Transverse colon (tissue), 4 donors: ENCODE results near the gene IRX6. TPM values are rescaled to one million over a fixed set of nuclear protein-coding genes. Genes with fewer than 3 reads are reported as not detected.

Experiments
- DNase-seq: peaks from one replicate; pipeline ENCODE4 v3.0.0-alpha.2; 2019
- H3K27ac ChIP-seq, 4 donors: fragments of 200-600 bp; sonication (generic); 2 replicates each; pipeline ENCODE4 v1.5.1; 2016 to 2018; ENCODE audit warnings: inconsistent platforms in 4 of 4
- H3K27me3 ChIP-seq: fragments of 200-600 bp; sonication (generic); 2 replicates; pipeline ENCODE4 v1.5.1; 2017; ENCODE audit warnings: inconsistent platforms
- H3K36me3 ChIP-seq, 4 donors: fragments of 200-600 bp; sonication (generic); 2 replicates each; pipeline ENCODE4 v1.5.1; 2017 to 2019; ENCODE audit warnings: inconsistent platforms in 4 of 4
- H3K4me1 ChIP-seq, 4 donors: fragments of 200-600 bp; sonication (generic); 2 replicates each; pipeline ENCODE4 v1.5.1; 2017 to 2020; ENCODE audit warnings: inconsistent platforms in 4 of 4
- H3K4me3 ChIP-seq, 4 donors: fragments of 200-600 bp; sonication (generic); 1 replicate in 1 of 4; 2 replicates in 3 of 4; pipeline versions ENCODE4 v1.5.1 to v1.6.1; 2017 to 2019; ENCODE audit warnings: inconsistent platforms in 4 of 4
- H3K9me3 ChIP-seq, 2 donors: fragments of 200-600 bp; sonication (generic); 2 replicates each; pipeline ENCODE4 v1.5.1; 2017 to 2019; ENCODE audit warnings: inconsistent platforms in 2 of 2
- EP300 ChIP-seq: sonication (generic); formaldehyde crosslinking; IDR thresholded peaks from one replicate; pipeline ENCODE4 v1.6.1; 2017; ENCODE audit warnings: antibody characterized with exemption, low read depth
- POLR2A ChIP-seq: fragments of 450-650 bp; IDR thresholded peaks from one replicate; pipeline ENCODE4 v1.6.1; 2016; ENCODE audit warnings: antibody characterized with exemption, mild to moderate bottlenecking, moderate library complexity
- POLR2AphosphoS5 ChIP-seq, 3 donors: sonication (generic); formaldehyde crosslinking; IDR thresholded peaks; one replicate each; pipeline ENCODE4 v1.6.1; 2016; ENCODE audit warnings: antibody characterized with exemption in 3 of 3
- WGBS, 2 donors: methylation state at CpG; one replicate each; pipeline ENCODE4 v1.1.5; 2018; ENCODE audit warnings: low coverage in 1 of 2; 5-methylcytosine and 5-hydroxymethylcytosine counted together
- in situ Hi-C, 4 donors: fragments of 200-750 bp; cut with MboI; loops; one replicate each; pipeline versions ENCODE4 v1.15.0 to v1.15.1; 2017; ENCODE audit warnings: low sequenced_read_pairs in 3 of 4, low pct_ligation_motif_present in 1 of 4, low pct_unique_long_range_greater_than_20kb in 1 of 4
- intact Hi-C: fragments of 100-400 bp; cut with DNase I; formaldehyde crosslinking; loops from one replicate; pipeline ENCODE4 v1.15.1; 2023; ENCODE audit warnings: low total_unique reads
- total RNA-seq, 4 donors: library from RNA; depleted of rRNA; stranded (reverse); fragments of >200 nt; gene quantifications; one replicate each; pipeline ENCODE4 v1.1.0, GENCODE V29; 2016
- TF ChIP-seq, protein P1 (sequence below), 5 experiments: fragments of 200-600 bp in 3 of 5; fragments of 450-650 bp in 2 of 5; sonication (generic) in 3 of 5; IDR thresholded peaks; 1 replicate in 2 of 5; 2 replicates in 3 of 5; pipeline ENCODE4 v1.5.1; 2016 to 2017; ENCODE audit warnings: antibody characterized with exemption in 5 of 5, inconsistent platforms in 3 of 5, mild to moderate bottlenecking in 2 of 5, moderate library complexity in 1 of 5

Gene IRX6
- total RNA-seq, 4 donors from 2014 or later, result 1.1 TPM; not detected in 3

DNA sequence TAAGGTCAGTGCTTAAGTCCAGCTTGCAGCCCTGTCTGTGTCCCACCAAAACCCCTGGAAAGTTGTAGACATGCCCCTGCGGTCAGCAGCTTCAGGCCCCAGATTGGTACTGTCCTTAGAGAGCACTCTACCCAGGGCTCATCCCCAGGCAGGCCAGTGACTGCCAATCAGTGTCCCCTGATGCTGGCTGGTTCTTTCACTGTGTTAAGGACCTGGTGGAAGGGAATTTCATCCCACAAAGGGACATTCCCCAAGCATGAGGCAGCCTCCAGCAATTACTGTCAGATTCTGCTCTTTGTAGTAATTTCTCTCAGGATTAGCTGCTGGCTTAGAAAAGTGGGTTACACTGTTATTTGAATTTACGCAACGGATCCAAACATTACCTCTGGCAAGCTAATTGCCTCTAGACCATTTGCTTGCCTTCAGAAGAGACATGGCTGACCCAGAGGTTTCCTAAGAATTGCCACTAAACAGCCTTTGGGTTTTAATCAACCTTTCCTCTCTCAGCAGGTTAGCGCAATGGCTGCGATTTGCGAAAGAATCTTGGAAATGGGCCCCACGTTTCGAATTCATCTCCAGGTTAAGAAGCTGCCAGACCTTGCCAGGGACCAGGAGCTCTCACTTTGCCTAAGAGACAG, 5.9 kb downstream of the IRX6 start:
- no peak overlapping the region for H3K27ac ChIP-seq
- H3K36me3 ChIP-seq, result no peaks in the 10 kb centered on the region
- H3K4me3 ChIP-seq, result no peak overlapping the region
- H3K9me3 ChIP-seq, result no peaks in the 10 kb centered on the region
- DNase-seq, result no peak
- 50 to 53% methylated on average over 2 to 8 of the region's 8 CpGs for WGBS, 2 donors
- no peaks in the 10 kb centered on the region for H3K4me1 ChIP-seq
- TF ChIP-seq POLR2AphosphoS5 (IDR thresholded peaks at IDR 0.05), result no peak
- no peak for TF ChIP-seq POLR2A
- no peak for TF ChIP-seq EP300
- TF ChIP-seq, protein P1, sequence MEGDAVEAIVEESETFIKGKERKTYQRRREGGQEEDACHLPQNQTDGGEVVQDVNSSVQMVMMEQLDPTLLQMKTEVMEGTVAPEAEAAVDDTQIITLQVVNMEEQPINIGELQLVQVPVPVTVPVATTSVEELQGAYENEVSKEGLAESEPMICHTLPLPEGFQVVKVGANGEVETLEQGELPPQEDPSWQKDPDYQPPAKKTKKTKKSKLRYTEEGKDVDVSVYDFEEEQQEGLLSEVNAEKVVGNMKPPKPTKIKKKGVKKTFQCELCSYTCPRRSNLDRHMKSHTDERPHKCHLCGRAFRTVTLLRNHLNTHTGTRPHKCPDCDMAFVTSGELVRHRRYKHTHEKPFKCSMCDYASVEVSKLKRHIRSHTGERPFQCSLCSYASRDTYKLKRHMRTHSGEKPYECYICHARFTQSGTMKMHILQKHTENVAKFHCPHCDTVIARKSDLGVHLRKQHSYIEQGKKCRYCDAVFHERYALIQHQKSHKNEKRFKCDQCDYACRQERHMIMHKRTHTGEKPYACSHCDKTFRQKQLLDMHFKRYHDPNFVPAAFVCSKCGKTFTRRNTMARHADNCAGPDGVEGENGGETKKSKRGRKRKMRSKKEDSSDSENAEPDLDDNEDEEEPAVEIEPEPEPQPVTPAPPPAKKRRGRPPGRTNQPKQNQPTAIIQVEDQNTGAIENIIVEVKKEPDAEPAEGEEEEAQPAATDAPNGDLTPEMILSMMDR (IDR thresholded peaks at IDR 0.05), result no peak
- intact Hi-C loops, result no loop called here
- peaks cover 81% of the 10 kb centered on the region for H3K27me3 ChIP-seq
- in situ Hi-C loops, result no loop called here

DNA sequence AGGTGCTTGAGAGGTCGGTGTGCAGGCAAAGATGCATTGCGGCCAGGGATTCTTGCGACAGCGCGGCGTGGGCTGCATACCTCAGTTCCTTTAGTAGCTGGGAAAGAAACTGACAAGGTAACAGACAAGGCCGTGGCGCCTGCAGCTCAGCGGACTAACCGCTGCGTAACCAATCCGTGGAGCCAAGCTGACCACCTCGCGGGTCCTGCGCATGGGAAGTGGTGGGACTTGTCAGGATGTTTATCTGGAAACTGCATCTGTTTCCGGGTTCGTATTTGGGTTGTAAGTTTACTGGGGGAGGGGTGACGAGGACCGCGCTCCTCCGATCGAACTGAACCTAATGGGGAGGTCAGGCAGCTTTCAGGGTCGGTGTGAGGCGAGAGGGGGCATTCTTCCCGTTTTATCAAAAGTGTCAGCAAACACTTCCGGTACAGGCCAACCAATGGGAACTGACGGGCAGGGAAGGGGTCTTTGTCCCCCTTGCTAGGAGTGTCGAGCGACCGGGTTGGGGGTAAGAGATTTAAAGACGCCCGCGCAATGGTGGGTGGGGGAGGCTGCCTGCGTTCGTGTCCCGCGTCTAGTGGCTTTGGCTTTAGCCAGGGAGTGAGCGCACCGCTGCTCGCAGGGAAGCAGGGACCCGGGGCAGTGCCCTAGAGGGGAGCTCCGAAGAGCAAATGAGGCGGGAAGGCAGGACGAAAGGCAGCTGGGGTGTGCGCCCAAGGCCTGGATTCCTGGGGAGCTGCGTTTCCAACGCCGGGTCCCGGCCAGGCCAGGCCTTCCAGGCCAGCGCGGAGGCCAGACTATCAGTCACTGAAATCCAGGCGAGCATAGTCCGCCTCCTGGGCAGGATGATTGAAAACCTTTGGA, 7.0 kb downstream of the IRX6 start:
- no peak for DNase-seq
- Histone ChIP-seq H3K36me3 (no peaks in the 10 kb centered on the region), H3K4me1 (no peaks in the 10 kb centered on the region), H3K27me3 (peaks cover 71% of the 10 kb centered on the region), H3K9me3 (no peaks in the 10 kb centered on the region), H3K4me3 (no peak overlapping the region), H3K27ac (no peak overlapping the region)
- intact Hi-C loops, result no loop called here
- TF ChIP-seq POLR2AphosphoS5 (IDR thresholded peaks at IDR 0.05), result no peak
- TF ChIP-seq EP300, result no peak
- TF ChIP-seq, protein P1 (IDR thresholded peaks at IDR 0.05), result no peak
- no peak for TF ChIP-seq POLR2A
- whole genome bisulfite sequencing, 2 donors, result 29% methylated on average over 38 of the region's 53 CpGs; no CpG with 5 or more reads in 1 of the 2 donors
- in situ Hi-C loops, result no loop called here

DNA sequence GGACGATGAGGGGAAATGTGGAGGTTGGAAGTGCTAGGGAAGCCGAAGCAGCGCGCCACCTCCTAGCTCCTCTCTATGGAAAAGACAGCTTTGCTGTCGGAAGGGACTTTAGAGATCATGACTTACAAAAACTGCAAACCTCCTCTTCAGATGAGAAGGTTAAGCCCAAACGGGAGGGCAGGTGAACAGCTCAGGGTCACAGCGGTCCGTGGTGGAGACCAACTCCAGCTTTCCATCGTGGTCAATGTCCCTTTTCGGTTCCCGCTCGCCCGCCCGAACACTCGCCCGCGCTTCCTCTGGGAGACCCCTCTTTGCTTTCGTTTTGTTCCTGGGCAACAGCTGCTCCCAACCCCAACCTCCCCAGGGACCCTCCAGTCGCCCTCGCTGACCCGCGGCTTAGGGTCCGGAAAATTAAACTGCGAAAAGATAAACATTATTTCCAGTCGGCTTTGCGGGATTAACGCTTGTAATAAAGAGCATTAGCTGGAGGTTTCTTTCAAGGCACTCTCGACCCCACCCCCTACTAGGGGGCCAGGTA, 7.7 kb downstream of the IRX6 start:
- H3K4me3 ChIP-seq, result no peak overlapping the region
- no peaks in the 10 kb centered on the region for H3K36me3 ChIP-seq
- WGBS, 2 donors, result 34% methylated on average over 28 of the region's 28 CpGs; no CpG with 5 or more reads in 1 of the 2 donors
- in situ Hi-C loops (no loop called here), intact Hi-C loops (no loop called here)
- no peaks in the 10 kb centered on the region for H3K9me3 ChIP-seq
- TF ChIP-seq POLR2A (no peak), EP300 (no peak), POLR2AphosphoS5 (IDR thresholded peaks at IDR 0.05) (no peak)
- TF ChIP-seq, protein P1 (IDR thresholded peaks at IDR 0.05), result no peak
- no peak for DNase-seq
- H3K27ac ChIP-seq, result no peak overlapping the region
- H3K4me1 ChIP-seq, result no peaks in the 10 kb centered on the region
- peaks cover 64% of the 10 kb centered on the region for H3K27me3 ChIP-seq

DNA sequence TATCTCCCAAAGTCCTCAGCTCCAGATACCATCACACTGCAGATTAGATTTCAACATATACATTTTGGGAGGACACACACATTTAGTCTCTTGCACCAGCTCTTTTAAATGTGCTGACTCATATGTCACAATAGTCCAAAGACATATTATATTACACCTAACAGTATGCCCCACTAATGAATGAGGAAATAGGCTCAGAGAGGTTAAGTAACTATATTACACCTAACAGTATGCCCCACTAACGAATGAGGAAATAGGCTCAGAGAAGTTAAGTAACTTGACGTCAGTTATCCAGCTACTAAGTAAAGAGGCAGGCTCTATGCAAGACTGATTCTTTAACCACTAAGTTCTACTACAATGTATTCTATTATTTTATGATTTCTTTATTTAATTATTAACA, 9.7 kb downstream of the IRX6 start:
- H3K4me1 ChIP-seq, result no peaks in the 10 kb centered on the region
- H3K9me3 ChIP-seq, result no peaks in the 10 kb centered on the region
- TF ChIP-seq POLR2AphosphoS5 (IDR thresholded peaks at IDR 0.05) (no peak), POLR2A (no peak), EP300 (no peak)
- TF ChIP-seq, protein P1 (IDR thresholded peaks at IDR 0.05), result no peak
- H3K36me3 ChIP-seq, result no peaks in the 10 kb centered on the region
- peaks cover 44% of the 10 kb centered on the region for H3K27me3 ChIP-seq
- no peak overlapping the region for H3K4me3 ChIP-seq
- WGBS, 2 donors, result 60 to 75% methylated on average over 1 to 2 of the region's 2 CpGs
- intact Hi-C loops (no loop called here), in situ Hi-C loops (no loop called here)
- no peak for DNase-seq
- H3K27ac ChIP-seq, result no peak overlapping the region
